Stomach (tissue), 4 donors: ENCODE data around the gene TBC1D25.

Experiments
- CTCF ChIP-seq, 7 experiments: fragments of 450-650 bp in 4 of 7; fragments of 200-600 bp in 3 of 7; sonication (generic) in 3 of 7; IDR thresholded peaks; one replicate each; pipeline ENCODE4 v1.5.1; 2016 to 2019; ENCODE audit warnings: antibody characterized with exemption in 7 of 7, control low read depth in 2 of 7, mild to moderate bottlenecking in 1 of 7
- POLR2AphosphoS5 ChIP-seq, 3 donors: sonication (generic); formaldehyde crosslinking; IDR thresholded peaks; one replicate each; pipeline ENCODE4 v1.6.1; 2016; ENCODE audit warnings: antibody characterized with exemption in 3 of 3

DNA sequence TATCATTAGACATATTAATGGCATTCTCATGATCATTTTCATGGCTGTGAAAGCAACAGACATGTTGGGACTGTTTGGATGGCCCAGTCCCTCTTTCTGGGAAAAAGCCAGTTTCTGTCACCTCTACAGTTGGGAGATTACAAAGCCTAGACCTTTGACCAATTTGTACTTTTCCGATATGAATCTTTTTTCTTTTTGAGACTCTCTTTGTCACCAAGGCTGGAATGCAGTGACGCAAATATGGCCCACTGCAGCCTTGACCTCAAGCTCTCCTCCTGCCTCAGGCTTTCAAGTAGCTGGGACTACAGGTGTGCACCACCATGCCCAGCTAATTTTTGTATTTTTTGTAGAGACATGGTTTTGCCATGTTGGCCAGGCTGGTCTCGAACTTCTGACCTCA is 9.4 kb downstream of the TBC1D25 start:
- no peak for TF ChIP-seq CTCF (IDR thresholded peaks at IDR 0.05)
- TF ChIP-seq POLR2AphosphoS5 (IDR thresholded peaks at IDR 0.05) = no peak
